ENCODE results near the gene PCDHA5. TPM values are rescaled to one million over a fixed set of nuclear protein-coding genes. Genes with fewer than 3 reads are reported as not detected.
"Not testable (repeated sequence)": the region's sequence is repeated elsewhere in the genome, so short reads cannot be mapped to it uniquely, and the experiment has no call there.

Gene PCDHA5
- polyA plus RNA-seq, 1 donor (not counting 4 experiments of a cell fraction or from before 2014, with no cell fraction given): not detected

- Histone ChIP-seq H3K9me1 (ENCODE audit: control insufficient read depth, extremely low read depth, insufficient read depth, low read length) (no peaks in the 10 kb centered on the region), H3K4me2 (ENCODE audit: control insufficient read depth, extremely low read depth, insufficient read depth, low read depth, low read length) (no peak within 1 kb of the TSS), H3K27me3 (ENCODE audit: control insufficient read depth, extremely low read depth, insufficient read depth, low read length) (no peaks in the 10 kb centered on the region), H3K4me3 (ENCODE audit: control insufficient read depth in 2 of 3, extremely low read depth in 1 of 3, insufficient read depth in 2 of 3, low read depth in 1 of 3, low read length in 3 of 3) (no peak within 1 kb of the TSS), H4K20me1 (ENCODE audit: control insufficient read depth, extremely low read depth, insufficient read depth, low read length) (no peaks in the 10 kb centered on the region), H2AFZ (ENCODE audit: control insufficient read depth, low read length) (no peak within 1 kb of the TSS), H3K27ac (ENCODE audit: control insufficient read depth, insufficient read depth, low read length) (no peak within 1 kb of the TSS), H3K4me1 (ENCODE audit: control insufficient read depth, extremely low read depth, insufficient read depth, low read length) (no peaks in the 10 kb centered on the region), H3K79me2 (ENCODE audit: control insufficient read depth, insufficient read depth, low read length) (no peaks in the 10 kb centered on the region), H3K9me3 (ENCODE audit: control insufficient read depth, low read depth, low read length) (peaks cover 15% of the 10 kb centered on the region), H3K9ac (ENCODE audit: control insufficient read depth, extremely low read depth, insufficient read depth, low read length) (no peak within 1 kb of the TSS), H3K36me3 (ENCODE audit: control insufficient read depth in 2 of 2, extremely low read depth in 1 of 2, insufficient read depth in 2 of 2, low read length in 2 of 2) (no peaks in the 10 kb centered on the region)
- FAIRE-seq: no peak
- DNase-seq (ENCODE audit: low read depth, low spot score): no peak
- dilution Hi-C loops (cut with MboI; ENCODE audit: extremely low pct_ligation_motif_present, low sequenced_read_pairs): no loop called here
- no peak for TF ChIP-seq EZH2 (IDR thresholded peaks at IDR 0.05; ENCODE audit: low read length)
- TF ChIP-seq CTCF (optimal IDR thresholded peaks at IDR 0.05 in 1 of 3, IDR thresholded peaks at IDR 0.05 in 1 of 3, conservative IDR thresholded peaks at IDR 0.05 in 1 of 3; ENCODE audit: extremely low read depth in 1 of 3, insufficient read depth in 2 of 3, low read length in 3 of 3): peak in 1 of 3 experiments; percentile 7
Measured at GRCh38 chr5:140800816-140801493, 20.5 kb upstream of the PCDHA5 start, which contains the start of gene PCDHA3. TSS of gene PCDHA3 (plus strand) at chr5:140801057.

- Histone ChIP-seq H2AFZ (ENCODE audit: control insufficient read depth, low read length) (no peak overlapping the region), H3K4me2 (ENCODE audit: control insufficient read depth, extremely low read depth, insufficient read depth, low read depth, low read length) (no peak overlapping the region)
Measured at GRCh38 chr5:140801494-140801841, 19.9 kb upstream of the PCDHA5 start.

GRCh38 chr5:140802381-140802780 lies 19.0 kb upstream of the PCDHA5 start:
- H3K4me2 ChIP-seq (ENCODE audit: control insufficient read depth, extremely low read depth, insufficient read depth, low read depth, low read length); H3K4me3 ChIP-seq (ENCODE audit: control insufficient read depth in 2 of 3, extremely low read depth in 1 of 3, insufficient read depth in 2 of 3, low read depth in 1 of 3, low read length in 3 of 3); H3K9me1 ChIP-seq (ENCODE audit: control insufficient read depth, extremely low read depth, insufficient read depth, low read length); H3K9ac ChIP-seq (ENCODE audit: control insufficient read depth, extremely low read depth, insufficient read depth, low read length); H3K79me2 ChIP-seq (ENCODE audit: control insufficient read depth, insufficient read depth, low read length); H3K27ac ChIP-seq (ENCODE audit: control insufficient read depth, insufficient read depth, low read length); FAIRE-seq; H4K20me1 ChIP-seq (ENCODE audit: control insufficient read depth, extremely low read depth, insufficient read depth, low read length); H3K4me1 ChIP-seq (ENCODE audit: control insufficient read depth, extremely low read depth, insufficient read depth, low read length); H3K36me3 ChIP-seq (ENCODE audit: control insufficient read depth in 2 of 2, extremely low read depth in 1 of 2, insufficient read depth in 2 of 2, low read length in 2 of 2); H3K27me3 ChIP-seq (ENCODE audit: control insufficient read depth, extremely low read depth, insufficient read depth, low read length); dilution Hi-C loops (cut with MboI; ENCODE audit: extremely low pct_ligation_motif_present, low sequenced_read_pairs); H2AFZ ChIP-seq (ENCODE audit: control insufficient read depth, low read length); DNase-seq (ENCODE audit: low read depth, low spot score); H3K9me3 ChIP-seq (ENCODE audit: control insufficient read depth, low read depth, low read length): not testable (repeated sequence)

More at GRCh38 chr5:140801494-140801841, 19.9 kb upstream of the PCDHA5 start:
- Histone ChIP-seq H3K4me1 (ENCODE audit: control insufficient read depth, extremely low read depth, insufficient read depth, low read length) (no peaks in the 10 kb centered on the region), H3K27ac (ENCODE audit: control insufficient read depth, insufficient read depth, low read length) (no peak overlapping the region), H3K79me2 (ENCODE audit: control insufficient read depth, insufficient read depth, low read length) (no peaks in the 10 kb centered on the region), H3K9me3 (ENCODE audit: control insufficient read depth, low read depth, low read length) (peaks cover 12% of the 10 kb centered on the region), H3K27me3 (ENCODE audit: control insufficient read depth, extremely low read depth, insufficient read depth, low read length) (no peaks in the 10 kb centered on the region), H4K20me1 (ENCODE audit: control insufficient read depth, extremely low read depth, insufficient read depth, low read length) (no peaks in the 10 kb centered on the region), H3K9ac (ENCODE audit: control insufficient read depth, extremely low read depth, insufficient read depth, low read length) (no peak overlapping the region), H3K36me3 (ENCODE audit: control insufficient read depth in 2 of 2, extremely low read depth in 1 of 2, insufficient read depth in 2 of 2, low read length in 2 of 2) (no peaks in the 10 kb centered on the region), H3K9me1 (ENCODE audit: control insufficient read depth, extremely low read depth, insufficient read depth, low read length) (no peaks in the 10 kb centered on the region), H3K4me3 (ENCODE audit: control insufficient read depth in 2 of 3, extremely low read depth in 1 of 3, insufficient read depth in 2 of 3, low read depth in 1 of 3, low read length in 3 of 3) (no peak overlapping the region)
- no peak for DNase-seq (ENCODE audit: low read depth, low spot score)
- dilution Hi-C loops (cut with MboI; ENCODE audit: extremely low pct_ligation_motif_present, low sequenced_read_pairs): no loop called here
- FAIRE-seq: no peak
- TF ChIP-seq CTCF (optimal IDR thresholded peaks at IDR 0.05 in 1 of 3, IDR thresholded peaks at IDR 0.05 in 1 of 3, conservative IDR thresholded peaks at IDR 0.05 in 1 of 3; ENCODE audit: extremely low read depth in 1 of 3, insufficient read depth in 2 of 3, low read length in 3 of 3): no peak
- no peak for TF ChIP-seq EZH2 (IDR thresholded peaks at IDR 0.05; ENCODE audit: low read length)

Measured in keratinocyte (primary cell).